ENCODE results near the gene ADAMTS12.

ADAMTS12 gene

DNA sequence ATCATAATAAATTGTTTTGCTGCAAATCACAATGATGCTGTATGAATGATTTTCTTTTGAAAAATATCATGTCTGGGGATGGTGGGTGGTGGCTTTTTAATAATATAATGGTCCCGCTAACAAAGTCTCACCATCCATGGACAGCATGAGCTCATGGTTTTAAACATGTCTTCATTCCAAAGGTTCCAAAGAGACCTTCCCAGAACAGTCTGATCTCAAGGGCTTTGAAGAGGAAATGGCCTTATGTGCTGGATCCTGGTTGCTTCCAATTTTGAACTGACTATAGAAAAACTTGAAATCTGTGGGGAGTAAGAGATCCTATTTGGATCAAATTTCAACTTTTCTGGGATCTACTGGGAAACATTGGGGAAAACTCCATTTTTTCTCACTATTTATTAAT is 121.8 kb downstream of the ADAMTS12 start:
- no peak for TF ChIP-seq ZFX (IDR thresholded peaks at IDR 0.05)
- TF ChIP-seq, protein P1, sequence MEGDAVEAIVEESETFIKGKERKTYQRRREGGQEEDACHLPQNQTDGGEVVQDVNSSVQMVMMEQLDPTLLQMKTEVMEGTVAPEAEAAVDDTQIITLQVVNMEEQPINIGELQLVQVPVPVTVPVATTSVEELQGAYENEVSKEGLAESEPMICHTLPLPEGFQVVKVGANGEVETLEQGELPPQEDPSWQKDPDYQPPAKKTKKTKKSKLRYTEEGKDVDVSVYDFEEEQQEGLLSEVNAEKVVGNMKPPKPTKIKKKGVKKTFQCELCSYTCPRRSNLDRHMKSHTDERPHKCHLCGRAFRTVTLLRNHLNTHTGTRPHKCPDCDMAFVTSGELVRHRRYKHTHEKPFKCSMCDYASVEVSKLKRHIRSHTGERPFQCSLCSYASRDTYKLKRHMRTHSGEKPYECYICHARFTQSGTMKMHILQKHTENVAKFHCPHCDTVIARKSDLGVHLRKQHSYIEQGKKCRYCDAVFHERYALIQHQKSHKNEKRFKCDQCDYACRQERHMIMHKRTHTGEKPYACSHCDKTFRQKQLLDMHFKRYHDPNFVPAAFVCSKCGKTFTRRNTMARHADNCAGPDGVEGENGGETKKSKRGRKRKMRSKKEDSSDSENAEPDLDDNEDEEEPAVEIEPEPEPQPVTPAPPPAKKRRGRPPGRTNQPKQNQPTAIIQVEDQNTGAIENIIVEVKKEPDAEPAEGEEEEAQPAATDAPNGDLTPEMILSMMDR (conservative IDR thresholded peaks at IDR 0.05) = no peak
- no peak overlapping the region for H3K27ac ChIP-seq

DNA sequence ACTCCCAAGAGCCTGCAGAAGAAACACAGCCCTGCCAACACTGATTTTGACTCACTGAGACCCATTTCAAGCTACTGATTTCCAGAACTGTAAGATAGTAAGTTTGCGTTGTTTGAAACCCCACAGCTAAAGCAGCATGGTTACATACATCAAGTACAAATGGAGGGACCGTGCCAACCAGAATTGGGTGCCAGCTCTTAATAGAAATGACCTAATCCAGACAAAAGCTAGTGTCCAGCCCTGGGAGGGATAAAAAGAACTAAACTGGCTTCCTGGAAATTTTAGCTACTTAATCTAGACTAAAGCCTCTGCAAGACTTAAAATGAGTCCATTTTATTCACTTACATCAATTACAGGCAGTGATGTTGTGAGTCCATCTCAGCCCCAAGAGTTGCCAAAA is 122.6 kb downstream of the ADAMTS12 start:
- H3K27ac ChIP-seq = no peak overlapping the region
- TF ChIP-seq, protein P1 (conservative IDR thresholded peaks at IDR 0.05) = no peak
- TF ChIP-seq ZFX (IDR thresholded peaks at IDR 0.05) = no peak

DNA sequence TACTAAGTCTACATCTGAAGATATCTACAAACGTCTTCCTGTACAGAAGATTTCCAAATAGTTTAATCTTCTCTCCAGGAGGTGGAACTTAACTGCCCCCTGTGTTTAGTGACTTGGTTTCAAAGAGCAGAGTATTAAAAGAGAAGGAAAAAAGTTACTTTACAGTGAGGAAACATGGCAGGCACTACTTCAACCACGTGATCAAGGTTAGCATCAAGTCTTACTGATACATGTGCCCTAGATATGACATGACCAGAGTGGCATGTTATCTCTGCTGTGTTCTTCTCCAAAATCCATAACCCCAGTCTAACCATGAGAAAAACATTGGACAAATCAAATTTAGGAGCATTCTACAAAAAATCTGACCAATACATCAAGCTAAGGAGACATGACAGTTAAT is 125.8 kb downstream of the ADAMTS12 start:
- TF ChIP-seq, protein P1 (conservative IDR thresholded peaks at IDR 0.05) = no peak
- no peak for TF ChIP-seq ZFX (IDR thresholded peaks at IDR 0.05)
- H3K27ac ChIP-seq = no peak overlapping the region

DNA sequence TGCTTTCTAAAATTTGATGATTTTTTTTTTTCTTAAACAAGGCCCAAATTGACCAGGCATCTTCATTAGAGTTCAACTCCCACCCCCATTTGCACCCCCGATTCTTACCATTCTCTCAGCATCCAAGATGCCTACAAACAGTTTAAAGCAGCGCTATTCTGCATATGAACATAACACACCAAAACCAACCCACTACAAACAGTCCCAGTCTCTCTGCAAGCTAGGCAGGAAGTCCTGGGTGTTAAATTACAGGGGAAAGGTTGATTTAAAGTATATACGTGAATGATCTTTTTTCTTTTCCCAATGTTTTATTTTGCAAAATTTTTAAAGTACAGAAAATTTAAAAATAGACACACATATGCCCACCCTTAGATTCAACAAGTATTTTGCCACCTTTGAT is 127.0 kb downstream of the ADAMTS12 start:
- H3K27ac ChIP-seq = no peak overlapping the region
- TF ChIP-seq ZFX (IDR thresholded peaks at IDR 0.05) = no peak

DNA sequence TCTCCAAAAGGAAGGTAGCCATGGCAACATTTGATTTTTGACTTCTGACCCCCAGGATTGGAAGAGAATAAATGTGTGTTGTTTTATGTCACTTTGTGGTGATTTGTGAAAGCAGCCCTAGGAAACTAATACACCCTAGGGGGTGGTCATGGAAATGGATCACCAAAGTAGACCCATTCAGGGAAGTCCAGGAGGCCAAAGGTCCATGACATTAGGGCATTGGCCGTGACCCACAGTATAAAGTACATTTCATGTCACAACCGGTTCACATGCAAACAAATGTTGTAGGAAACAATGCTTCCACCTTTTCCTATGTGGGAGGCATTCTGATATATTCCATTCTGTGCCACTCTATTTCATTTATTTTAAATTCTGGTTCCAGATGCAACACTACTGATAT is 128.4 kb downstream of the ADAMTS12 start:
- no peak for TF ChIP-seq ZFX (IDR thresholded peaks at IDR 0.05)
- TF ChIP-seq, protein P1 (conservative IDR thresholded peaks at IDR 0.05) = no peak
- H3K27ac ChIP-seq = no peak overlapping the region

DNA sequence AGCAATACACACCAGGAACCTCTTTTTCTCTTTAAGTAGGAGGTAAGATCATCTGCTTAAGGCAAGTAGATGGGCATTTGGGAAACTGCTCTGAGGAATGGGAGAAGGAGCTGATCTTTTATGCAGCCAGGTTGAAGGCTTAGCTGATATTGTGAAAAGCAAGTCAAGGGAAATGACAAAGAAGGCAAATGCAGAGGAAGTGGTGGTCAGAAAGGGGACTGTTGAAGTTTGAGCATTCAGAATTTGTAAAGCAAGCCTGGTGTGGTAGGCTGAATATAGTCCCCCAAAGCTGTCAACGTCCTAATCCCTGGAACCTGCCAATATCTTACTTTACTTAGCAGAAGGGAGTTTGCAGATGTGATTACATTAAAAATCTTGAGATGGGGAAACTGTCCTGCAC is 128.9 kb downstream of the ADAMTS12 start:
- no peak for TF ChIP-seq ZFX (IDR thresholded peaks at IDR 0.05)
- TF ChIP-seq, protein P1 (conservative IDR thresholded peaks at IDR 0.05) = no peak
- H3K27ac ChIP-seq = no peak overlapping the region

DNA sequence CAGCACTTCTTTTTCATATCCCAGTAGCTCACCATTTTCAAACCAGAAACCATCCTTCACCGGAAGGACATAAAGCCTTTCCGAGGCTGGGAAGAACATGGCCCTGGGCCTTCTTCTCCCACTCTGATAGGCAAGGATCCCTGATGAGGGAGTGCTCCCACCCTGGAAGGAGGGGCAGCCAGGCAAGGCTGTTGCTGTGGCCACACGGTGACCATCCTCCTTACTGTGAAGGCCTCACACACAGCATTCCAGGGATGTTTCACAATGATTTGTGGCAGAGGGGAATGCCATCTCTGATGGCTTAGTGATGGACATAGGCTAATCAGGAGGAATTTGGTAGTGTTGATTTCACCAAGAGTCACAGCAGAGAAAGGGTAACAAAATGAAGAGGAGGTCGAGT is 130.7 kb downstream of the ADAMTS12 start:
- TF ChIP-seq ZFX (IDR thresholded peaks at IDR 0.05) = no peak
- TF ChIP-seq, protein P1 (conservative IDR thresholded peaks at IDR 0.05) = no peak
- H3K27ac ChIP-seq = no peak overlapping the region

DNA sequence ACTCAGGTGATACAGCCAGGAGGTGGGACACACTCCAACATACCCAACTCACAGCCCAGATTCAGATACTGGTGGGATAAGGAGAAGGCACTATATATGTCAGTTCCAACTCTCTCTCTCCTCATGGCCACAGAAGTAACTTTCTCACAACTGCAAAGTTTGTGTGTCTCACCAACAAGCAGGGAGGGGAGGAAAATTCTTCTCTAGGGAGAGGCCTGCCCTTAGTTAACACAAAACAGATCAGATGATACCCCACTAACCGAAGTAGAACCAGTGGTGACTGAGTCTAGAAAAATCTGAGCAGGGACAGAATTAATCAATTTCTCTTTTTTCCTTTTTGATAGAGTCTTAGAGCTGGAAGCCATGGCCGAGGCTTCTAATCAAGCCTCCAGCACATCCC is 133.1 kb downstream of the ADAMTS12 start:
- no peak overlapping the region for H3K27ac ChIP-seq
- no peak for TF ChIP-seq ZFX (IDR thresholded peaks at IDR 0.05)
- TF ChIP-seq, protein P1 (conservative IDR thresholded peaks at IDR 0.05) = no peak
